Fibroblast of skin of abdomen (primary cell): Measurements from ENCODE around the gene BCLAF3.

ENCODE experiments used
- DNase-seq: peaks from one replicate; pipeline ENCODE4 v3.0.0-alpha.2; 2013

BCLAF3 gene

GRCh38 chrX:19966056-19966455, 24.8 kb downstream of the BCLAF3 start:
- no peak for DNase-seq

- DNase-seq, result no peak
Measured at GRCh38 chrX:19964017-19964710, 26.7 kb downstream of the BCLAF3 start.

- DNase-seq, result no peak
Measured at GRCh38 chrX:19960913-19961312, 29.9 kb downstream of the BCLAF3 start.

GRCh38 chrX:19958552-19959486, 32.0 kb downstream of the BCLAF3 start:
- DNase-seq, result no peak

GRCh38 chrX:19956923-19957322, 33.9 kb downstream of the BCLAF3 start:
- no peak for DNase-seq

GRCh38 chrX:19956306-19956705, 34.6 kb downstream of the BCLAF3 start:
- no peak for DNase-seq

GRCh38 chrX:19955306-19955705, 35.6 kb downstream of the BCLAF3 start:
- no peak for DNase-seq

- DNase-seq, result no peak
Measured at GRCh38 chrX:19954335-19955096, 36.3 kb downstream of the BCLAF3 start.

- DNase-seq, result no peak
Measured at GRCh38 chrX:19953145-19953544, 37.7 kb downstream of the BCLAF3 start.

- no peak for DNase-seq
Measured at GRCh38 chrX:19949340-19949739, 41.5 kb downstream of the BCLAF3 start.

- DNase-seq, result no peak
Measured at GRCh38 chrX:19947612-19948011, 43.2 kb downstream of the BCLAF3 start.
